ENCODE results near the gene GOT2.

DNA sequence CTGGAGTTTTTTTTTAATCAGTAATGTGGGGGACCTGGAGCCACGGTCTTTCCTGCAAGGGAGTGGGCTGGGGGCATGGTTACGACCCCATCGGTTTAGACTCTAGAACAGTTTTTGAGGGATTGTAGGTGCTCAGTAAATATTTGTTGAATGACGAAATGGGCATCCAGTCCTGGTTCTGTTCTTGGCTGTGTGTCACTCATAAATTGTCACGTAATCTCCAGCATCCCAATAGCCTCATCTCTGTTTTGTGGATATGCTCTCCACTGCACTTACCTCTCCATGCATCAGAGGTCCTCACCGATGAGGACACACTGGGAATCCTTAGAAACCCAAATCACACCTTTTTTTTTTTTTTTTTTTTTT, 49.0 kb downstream of the GOT2 start:
- TF ChIP-seq, protein P1, sequence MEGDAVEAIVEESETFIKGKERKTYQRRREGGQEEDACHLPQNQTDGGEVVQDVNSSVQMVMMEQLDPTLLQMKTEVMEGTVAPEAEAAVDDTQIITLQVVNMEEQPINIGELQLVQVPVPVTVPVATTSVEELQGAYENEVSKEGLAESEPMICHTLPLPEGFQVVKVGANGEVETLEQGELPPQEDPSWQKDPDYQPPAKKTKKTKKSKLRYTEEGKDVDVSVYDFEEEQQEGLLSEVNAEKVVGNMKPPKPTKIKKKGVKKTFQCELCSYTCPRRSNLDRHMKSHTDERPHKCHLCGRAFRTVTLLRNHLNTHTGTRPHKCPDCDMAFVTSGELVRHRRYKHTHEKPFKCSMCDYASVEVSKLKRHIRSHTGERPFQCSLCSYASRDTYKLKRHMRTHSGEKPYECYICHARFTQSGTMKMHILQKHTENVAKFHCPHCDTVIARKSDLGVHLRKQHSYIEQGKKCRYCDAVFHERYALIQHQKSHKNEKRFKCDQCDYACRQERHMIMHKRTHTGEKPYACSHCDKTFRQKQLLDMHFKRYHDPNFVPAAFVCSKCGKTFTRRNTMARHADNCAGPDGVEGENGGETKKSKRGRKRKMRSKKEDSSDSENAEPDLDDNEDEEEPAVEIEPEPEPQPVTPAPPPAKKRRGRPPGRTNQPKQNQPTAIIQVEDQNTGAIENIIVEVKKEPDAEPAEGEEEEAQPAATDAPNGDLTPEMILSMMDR (IDR thresholded peaks at IDR 0.05; ENCODE audit: low read depth, low read length), result no peak
- TF ChIP-seq, protein P2, sequence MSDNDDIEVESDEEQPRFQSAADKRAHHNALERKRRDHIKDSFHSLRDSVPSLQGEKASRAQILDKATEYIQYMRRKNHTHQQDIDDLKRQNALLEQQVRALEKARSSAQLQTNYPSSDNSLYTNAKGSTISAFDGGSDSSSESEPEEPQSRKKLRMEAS (IDR thresholded peaks at IDR 0.05; ENCODE audit: low read depth, low read length), result no peak
- TF ChIP-seq POLR2A (IDR thresholded peaks at IDR 0.05; ENCODE audit: extremely low read depth, insufficient read length) (no peak), MYC (IDR thresholded peaks at IDR 0.05; ENCODE audit: low read depth, low read length) (no peak)
